Fibroblast of lung (primary cell): ENCODE measurements around the gene FGF14.

ENCODE experiments used
- EZH2 ChIP-seq: IDR thresholded peaks from 2 replicates; pipeline ENCODE4 v1.5.1; 2012; ENCODE audit warnings: low read length, control low read depth, mild to moderate bottlenecking; ENCODE audit errors: missing control alignments
- TF ChIP-seq, protein P1 (sequence below), 2 donors: IDR thresholded peaks in 1 of 2; conservative IDR thresholded peaks in 1 of 2; 1 replicate in 1 of 2; 2 replicates in 1 of 2; pipeline ENCODE4 v1.5.1; 2011 to 2012; ENCODE audit warnings: low read length in 2 of 2, control low read depth in 1 of 2, inconsistent platforms in 1 of 2, low read depth in 1 of 2, mild to moderate bottlenecking in 1 of 2

DNA sequence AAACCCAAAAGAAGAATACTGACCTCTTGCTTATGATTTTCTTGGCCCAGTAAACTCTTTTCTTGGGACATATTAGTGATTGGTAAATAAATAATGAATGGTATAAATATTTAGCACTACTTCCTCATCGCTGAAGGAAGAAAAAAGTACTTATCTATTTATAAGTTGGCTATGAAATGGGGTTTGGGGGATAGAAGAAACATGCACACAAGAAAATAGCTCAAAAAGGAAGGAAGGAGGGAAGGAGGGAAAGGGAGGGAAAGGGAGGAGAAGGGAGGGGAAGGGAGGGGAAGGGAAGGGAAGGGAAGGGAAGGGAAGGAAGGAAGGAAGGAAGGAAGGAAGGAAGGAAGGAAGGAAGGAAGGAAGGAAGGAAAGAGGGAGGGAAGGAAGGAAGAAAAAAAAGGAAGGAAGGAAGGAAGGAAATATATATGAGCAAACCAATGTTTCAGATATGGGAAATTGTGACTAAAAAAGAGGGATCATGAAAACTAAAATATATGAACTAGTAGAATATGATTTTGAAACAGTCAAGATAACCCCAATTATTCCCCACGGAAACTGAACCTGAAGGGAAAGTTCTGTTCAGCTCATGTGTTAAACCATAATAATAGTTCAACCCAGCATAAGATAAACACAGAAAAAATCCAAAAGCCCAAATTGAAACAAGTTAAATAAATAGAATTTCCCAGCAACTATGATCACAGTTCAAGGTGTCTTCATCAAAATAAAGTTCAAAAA is 75.3 kb downstream of the FGF14 start:
- TF ChIP-seq, protein P1, sequence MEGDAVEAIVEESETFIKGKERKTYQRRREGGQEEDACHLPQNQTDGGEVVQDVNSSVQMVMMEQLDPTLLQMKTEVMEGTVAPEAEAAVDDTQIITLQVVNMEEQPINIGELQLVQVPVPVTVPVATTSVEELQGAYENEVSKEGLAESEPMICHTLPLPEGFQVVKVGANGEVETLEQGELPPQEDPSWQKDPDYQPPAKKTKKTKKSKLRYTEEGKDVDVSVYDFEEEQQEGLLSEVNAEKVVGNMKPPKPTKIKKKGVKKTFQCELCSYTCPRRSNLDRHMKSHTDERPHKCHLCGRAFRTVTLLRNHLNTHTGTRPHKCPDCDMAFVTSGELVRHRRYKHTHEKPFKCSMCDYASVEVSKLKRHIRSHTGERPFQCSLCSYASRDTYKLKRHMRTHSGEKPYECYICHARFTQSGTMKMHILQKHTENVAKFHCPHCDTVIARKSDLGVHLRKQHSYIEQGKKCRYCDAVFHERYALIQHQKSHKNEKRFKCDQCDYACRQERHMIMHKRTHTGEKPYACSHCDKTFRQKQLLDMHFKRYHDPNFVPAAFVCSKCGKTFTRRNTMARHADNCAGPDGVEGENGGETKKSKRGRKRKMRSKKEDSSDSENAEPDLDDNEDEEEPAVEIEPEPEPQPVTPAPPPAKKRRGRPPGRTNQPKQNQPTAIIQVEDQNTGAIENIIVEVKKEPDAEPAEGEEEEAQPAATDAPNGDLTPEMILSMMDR (conservative IDR thresholded peaks at IDR 0.05 in 1 of 2, IDR thresholded peaks at IDR 0.05 in 1 of 2; ENCODE audit: low read depth in 1 of 2, low read length in 2 of 2), result no peak
- TF ChIP-seq EZH2, result no peak
